Raji (cell line): ENCODE data around the gene CREB1.

ENCODE experiments used
- POLR2A ChIP-seq: IDR thresholded peaks from 2 replicates; pipeline ENCODE4 v1.6.1; 2011; ENCODE audit warnings: low read depth, low read length, control low read depth; ENCODE audit not compliant: insufficient read depth

Gene CREB1

GRCh38 chr2:207529330-207530159, at the start of gene CREB1:
TSS of gene CREB1 (plus strand) at chr2:207529962. CDS start at chr2:207555636, 25,674 bp downstream.
- peak; percentile 85 for TF ChIP-seq POLR2A

DNA sequence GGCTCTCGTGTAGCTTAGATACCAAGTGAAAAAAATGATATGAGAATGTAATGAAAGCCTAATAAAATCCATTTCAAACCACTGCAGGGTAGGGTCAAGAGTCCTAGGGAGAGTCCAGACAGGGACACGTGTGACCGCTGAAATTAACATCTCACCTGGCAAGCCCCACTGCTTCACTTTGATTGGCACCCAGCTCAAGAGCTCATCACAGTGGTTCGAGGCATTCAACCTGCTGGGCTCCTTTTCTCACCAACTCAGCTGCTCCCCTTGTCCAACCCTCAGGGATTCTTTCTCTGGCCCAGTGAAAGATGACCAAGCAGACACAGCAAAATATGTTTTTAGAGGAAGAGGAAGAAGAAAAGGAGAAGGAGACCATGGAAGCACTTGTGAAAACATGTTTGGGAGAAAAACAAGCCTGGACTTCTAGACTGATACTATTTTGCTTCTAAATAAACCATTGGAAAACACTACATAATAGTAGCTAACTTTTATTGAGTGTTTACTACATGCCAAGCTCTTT, 49.2 kb upstream of the CREB1 start:
- no peak for TF ChIP-seq POLR2A

DNA sequence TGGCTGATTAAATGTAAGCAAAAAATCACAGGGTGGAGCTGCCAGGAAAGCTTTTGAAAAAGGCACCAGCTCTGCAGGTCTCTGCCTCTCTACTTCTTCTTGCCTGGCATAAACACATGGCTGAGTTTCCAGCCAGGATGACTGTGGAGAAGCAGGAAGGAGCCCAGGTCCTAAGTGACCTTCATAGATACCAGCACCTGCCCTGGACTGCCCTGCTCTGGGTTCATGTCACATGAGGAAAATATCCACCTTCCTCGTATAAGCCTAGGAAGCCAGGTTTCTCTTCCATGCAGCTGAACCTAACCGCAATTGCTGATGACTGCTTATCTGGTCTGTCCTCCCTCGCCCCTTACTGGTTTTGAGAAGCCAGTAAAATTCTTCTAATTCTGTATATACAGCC, 47.8 kb upstream of the CREB1 start:
- TF ChIP-seq POLR2A = no peak

- no peak for TF ChIP-seq POLR2A
These were observed 47.1 kb upstream of the CREB1 start for GRCh38 chr2:207482630-207483029.

GRCh38 chr2:207483066-207483465, 46.7 kb upstream of the CREB1 start:
- no peak for TF ChIP-seq POLR2A

- TF ChIP-seq POLR2A = no peak
These were observed 46.3 kb upstream of the CREB1 start for GRCh38 chr2:207483477-207483876.

DNA sequence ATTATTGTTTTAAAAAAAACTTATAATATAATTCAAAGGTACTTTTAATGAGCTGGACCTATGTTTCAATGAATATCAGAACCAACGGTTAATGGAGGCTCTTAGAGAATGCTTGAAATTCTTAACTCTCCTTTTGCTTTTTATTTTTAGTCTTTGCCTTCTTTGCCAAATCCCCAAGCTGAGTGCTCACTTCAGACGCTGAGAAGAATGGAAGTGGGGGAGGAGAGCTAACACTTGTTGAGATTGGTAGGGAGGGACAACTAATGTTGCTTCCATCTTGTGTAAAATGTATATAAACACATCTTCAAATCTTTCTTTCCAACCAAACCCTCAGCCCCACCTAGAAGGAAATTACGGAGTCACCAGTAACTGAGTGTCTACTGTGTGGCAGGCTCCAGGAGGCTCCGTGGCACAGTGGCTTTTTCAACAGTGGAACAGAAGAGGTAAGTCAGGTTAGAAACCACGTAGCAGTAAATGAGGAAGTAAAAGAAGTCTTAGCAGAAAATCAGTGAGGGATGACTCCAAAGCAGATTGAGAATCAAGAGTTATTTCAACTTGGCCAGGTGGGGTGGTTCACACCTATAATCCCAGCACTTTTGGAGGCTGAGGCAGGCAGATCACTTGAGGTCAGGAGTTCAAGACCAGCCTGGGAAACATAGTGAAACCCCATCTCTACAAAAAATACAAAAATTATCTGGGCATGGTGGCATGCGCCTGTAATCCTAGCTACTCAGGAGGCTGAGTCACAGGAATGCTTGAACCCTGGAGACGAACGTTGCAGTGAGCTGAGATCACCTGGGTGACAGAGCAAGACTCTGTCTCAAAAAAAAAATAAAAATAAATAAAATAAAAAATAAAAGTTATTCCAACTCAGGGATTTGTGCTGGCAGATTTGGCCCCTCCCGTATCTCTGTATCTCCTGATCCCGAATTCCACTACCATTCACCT, 45.0 kb upstream of the CREB1 start:
- no peak for TF ChIP-seq POLR2A

DNA sequence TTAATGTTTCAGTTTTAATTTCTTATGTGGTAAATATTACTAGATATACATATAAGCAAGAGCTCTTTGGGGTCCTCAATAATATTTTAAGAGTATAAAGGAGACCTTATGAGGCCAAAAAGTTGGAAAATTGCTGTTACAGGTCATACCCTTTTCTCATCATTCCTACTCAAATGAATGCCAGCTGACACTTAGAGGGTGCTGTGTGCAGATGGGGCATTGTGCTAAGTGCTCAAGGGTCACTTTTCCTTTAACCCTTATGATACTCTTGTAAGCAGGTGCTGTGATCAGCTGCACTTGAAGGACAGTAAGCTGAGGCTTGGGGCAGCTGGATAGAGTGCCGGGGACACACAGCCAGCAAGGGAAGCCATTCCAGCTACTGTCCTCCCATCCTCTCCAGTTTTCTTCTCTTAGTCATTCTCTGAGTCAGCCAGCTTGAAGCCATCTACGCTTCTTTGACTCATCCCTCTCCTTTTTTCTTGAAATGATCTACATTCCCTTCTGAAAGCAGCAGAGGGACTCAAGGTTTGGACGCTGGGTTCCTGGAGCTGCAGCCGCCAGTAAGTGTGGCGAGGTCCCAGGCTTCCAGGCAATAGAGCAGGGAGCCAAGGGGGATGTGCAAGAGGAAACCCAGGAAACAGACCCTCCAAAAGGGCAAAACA, 42.0 kb upstream of the CREB1 start:
- no peak for TF ChIP-seq POLR2A

GRCh38 chr2:207489251-207489650, 40.5 kb upstream of the CREB1 start:
- TF ChIP-seq POLR2A = no peak

GRCh38 chr2:207490441-207490840, 39.3 kb upstream of the CREB1 start:
- TF ChIP-seq POLR2A = no peak

DNA sequence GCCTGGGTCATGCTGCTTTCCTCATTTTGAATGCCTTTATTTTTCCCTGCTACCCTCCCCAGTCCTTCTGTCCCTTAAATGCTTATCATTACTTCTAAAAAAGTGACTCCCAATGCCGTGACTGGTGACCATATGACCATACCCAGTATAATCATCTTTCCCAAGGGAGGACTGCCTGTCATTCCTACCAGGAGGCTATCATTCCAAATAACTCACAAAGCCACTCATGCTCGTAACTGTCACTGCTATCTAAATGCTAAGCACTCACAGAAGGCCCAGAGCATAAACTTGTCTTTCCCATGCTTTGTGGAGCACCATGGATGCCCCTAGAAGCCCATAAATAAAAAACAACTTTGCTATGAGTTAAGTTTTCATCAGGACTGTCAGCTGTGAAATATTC, 38.7 kb upstream of the CREB1 start:
- TF ChIP-seq POLR2A = no peak

GRCh38 chr2:207491956-207492355, 37.8 kb upstream of the CREB1 start:
- TF ChIP-seq POLR2A = no peak

DNA sequence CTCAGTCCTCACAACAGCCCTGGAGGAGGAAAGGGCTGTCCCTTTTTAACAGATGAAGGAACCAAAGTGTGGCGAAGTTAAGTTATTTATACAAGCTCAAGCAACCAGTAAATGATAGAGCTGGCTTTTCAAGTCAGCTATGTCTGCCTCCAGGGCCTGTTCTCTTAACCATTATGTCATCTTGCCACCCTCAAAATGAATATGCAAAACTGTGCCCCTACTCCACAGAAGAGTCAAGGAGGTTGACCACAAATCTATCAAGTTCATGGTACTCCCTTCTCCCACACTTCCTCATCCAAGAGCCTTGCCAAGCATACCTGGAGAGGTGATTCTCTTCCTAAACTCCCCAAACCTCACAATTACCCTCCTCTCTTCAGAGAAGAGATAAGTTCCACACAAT, 37.3 kb upstream of the CREB1 start:
- TF ChIP-seq POLR2A = no peak

DNA sequence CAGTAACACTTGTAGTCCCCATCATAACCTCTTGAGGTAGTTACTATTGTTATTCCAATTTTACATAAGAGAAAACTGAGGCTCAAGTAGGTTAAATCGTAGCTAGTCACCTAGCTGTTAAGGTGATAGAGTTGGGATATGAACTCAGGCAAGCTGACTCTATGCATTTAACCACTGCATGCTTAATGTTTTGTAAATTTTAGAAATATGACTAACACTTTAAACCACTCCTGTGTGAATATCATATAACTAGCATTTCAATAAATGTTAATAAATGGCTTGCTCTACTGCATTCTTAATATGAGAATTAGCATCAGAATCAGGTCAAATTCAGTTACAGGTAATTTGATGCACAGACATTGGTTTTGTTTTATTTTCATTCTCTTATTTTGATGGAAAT, 35.6 kb upstream of the CREB1 start:
- TF ChIP-seq POLR2A = no peak

- no peak for TF ChIP-seq POLR2A
These were observed 32.2 kb upstream of the CREB1 start for GRCh38 chr2:207497596-207497995.
